ENCODE data around the gene SEM1. TPM values are rescaled to one million over a fixed set of nuclear protein-coding genes. Genes with fewer than 3 reads are reported as not detected.
"Not testable (repeated sequence)": the region's sequence is repeated elsewhere in the genome, so short reads cannot be mapped to it uniquely, and the experiment has no call there.

Gene SEM1
- total RNA-seq, 1 experiment from 2014 or later, result 80.7 TPM

- no peak for DNase-seq (ENCODE audit: low read depth)
- in situ Hi-C loops (cut with HindIII; ENCODE audit: low pct_unique_long_range_greater_than_20kb, low sequenced_read_pairs), result no loop called here
Measured at GRCh38 chr7:96708872-96709271, 774 bp downstream of the SEM1 start.

GRCh38 chr7:96707901-96708774, 1.5 kb downstream of the SEM1 start:
- no peak for DNase-seq (ENCODE audit: low read depth)
- in situ Hi-C loops (cut with HindIII; ENCODE audit: low pct_unique_long_range_greater_than_20kb, low sequenced_read_pairs), result no loop called here

GRCh38 chr7:96701258-96701657, 8.4 kb downstream of the SEM1 start:
- in situ Hi-C loops (cut with HindIII; ENCODE audit: low pct_unique_long_range_greater_than_20kb, low sequenced_read_pairs), result no loop called here
- DNase-seq (ENCODE audit: low read depth), result no peak

GRCh38 chr7:96700516-96700915, 9.1 kb downstream of the SEM1 start:
- no peak for DNase-seq (ENCODE audit: low read depth)
- in situ Hi-C loops (cut with HindIII; ENCODE audit: low pct_unique_long_range_greater_than_20kb, low sequenced_read_pairs), result no loop called here

GRCh38 chr7:96699219-96699871, 10.3 kb downstream of the SEM1 start:
- no peak for DNase-seq (ENCODE audit: low read depth)
- in situ Hi-C loops (cut with HindIII; ENCODE audit: low pct_unique_long_range_greater_than_20kb, low sequenced_read_pairs), result no loop called here

GRCh38 chr7:96698449-96698848, 11.2 kb downstream of the SEM1 start:
- DNase-seq (ENCODE audit: low read depth); in situ Hi-C loops (cut with HindIII; ENCODE audit: low pct_unique_long_range_greater_than_20kb, low sequenced_read_pairs): not testable (repeated sequence)

- in situ Hi-C loops (cut with HindIII; ENCODE audit: low pct_unique_long_range_greater_than_20kb, low sequenced_read_pairs), result no loop called here
- no peak for DNase-seq (ENCODE audit: low read depth)
Measured at GRCh38 chr7:96697822-96698221, 11.8 kb downstream of the SEM1 start.

GRCh38 chr7:96695581-96695980, 14.1 kb downstream of the SEM1 start:
- in situ Hi-C loops (cut with HindIII; ENCODE audit: low pct_unique_long_range_greater_than_20kb, low sequenced_read_pairs), result no loop called here
- no peak for DNase-seq (ENCODE audit: low read depth)

- no peak for DNase-seq (ENCODE audit: low read depth)
- in situ Hi-C loops (cut with HindIII; ENCODE audit: low pct_unique_long_range_greater_than_20kb, low sequenced_read_pairs), result no loop called here
Measured at GRCh38 chr7:96694082-96694481, 15.6 kb downstream of the SEM1 start.

- no peak for DNase-seq (ENCODE audit: low read depth)
- in situ Hi-C loops (cut with HindIII; ENCODE audit: low pct_unique_long_range_greater_than_20kb, low sequenced_read_pairs), result no loop called here
Measured at GRCh38 chr7:96691702-96692101, 17.9 kb downstream of the SEM1 start.

- in situ Hi-C loops (cut with HindIII; ENCODE audit: low pct_unique_long_range_greater_than_20kb, low sequenced_read_pairs), result no loop called here
- no peak for DNase-seq (ENCODE audit: low read depth)
Measured at GRCh38 chr7:96689414-96689813, 20.2 kb downstream of the SEM1 start.

- DNase-seq (ENCODE audit: low read depth), result no peak
- in situ Hi-C loops (cut with HindIII; ENCODE audit: low pct_unique_long_range_greater_than_20kb, low sequenced_read_pairs), result no loop called here
Measured at GRCh38 chr7:96686305-96686704, 23.3 kb downstream of the SEM1 start.

GRCh38 chr7:96685755-96686154, 23.9 kb downstream of the SEM1 start:
- no peak for DNase-seq (ENCODE audit: low read depth)
- in situ Hi-C loops (cut with HindIII; ENCODE audit: low pct_unique_long_range_greater_than_20kb, low sequenced_read_pairs), result no loop called here

GRCh38 chr7:96685353-96685752, 24.3 kb downstream of the SEM1 start:
- no peak for DNase-seq (ENCODE audit: low read depth)
- in situ Hi-C loops (cut with HindIII; ENCODE audit: low pct_unique_long_range_greater_than_20kb, low sequenced_read_pairs), result no loop called here

GRCh38 chr7:96679886-96680285, 29.8 kb downstream of the SEM1 start:
- DNase-seq (ENCODE audit: low read depth), result no peak
- in situ Hi-C loops (cut with HindIII; ENCODE audit: low pct_unique_long_range_greater_than_20kb, low sequenced_read_pairs), result no loop called here

GRCh38 chr7:96676919-96677318, 32.7 kb downstream of the SEM1 start:
- no peak for DNase-seq (ENCODE audit: low read depth)
- in situ Hi-C loops (cut with HindIII; ENCODE audit: low pct_unique_long_range_greater_than_20kb, low sequenced_read_pairs), result no loop called here

- in situ Hi-C loops (cut with HindIII; ENCODE audit: low pct_unique_long_range_greater_than_20kb, low sequenced_read_pairs), result no loop called here
Measured at GRCh38 chr7:96675548-96675947, 34.1 kb downstream of the SEM1 start.

GRCh38 chr7:96674565-96674964, 35.1 kb downstream of the SEM1 start:
- in situ Hi-C loops (cut with HindIII; ENCODE audit: low pct_unique_long_range_greater_than_20kb, low sequenced_read_pairs), result no loop called here

More at GRCh38 chr7:96675548-96675947, 34.1 kb downstream of the SEM1 start:
- DNase-seq (ENCODE audit: low read depth), result no peak

GRCh38 chr7:96671854-96672253, 37.8 kb downstream of the SEM1 start:
- in situ Hi-C loops (cut with HindIII; ENCODE audit: low pct_unique_long_range_greater_than_20kb, low sequenced_read_pairs), result no loop called here
- no peak for DNase-seq (ENCODE audit: low read depth)

More at GRCh38 chr7:96674565-96674964, 35.1 kb downstream of the SEM1 start:
- DNase-seq (ENCODE audit: low read depth), result no peak
